Keratinocyte (primary cell): ENCODE data around the gene UBE2F. TPM values are rescaled to one million over a fixed set of nuclear protein-coding genes. Genes with fewer than 3 reads are reported as not detected.
"Not testable (repeated sequence)": the region's sequence is repeated elsewhere in the genome, so short reads cannot be mapped to it uniquely, and the experiment has no call there.

Experiments used
- DNase-seq: peaks from one replicate; pipeline ENCODE4 v3.0.0-alpha.2; 2011; ENCODE audit warnings: low read depth, missing footprints, low spot score
- FAIRE-seq: peaks from 2 replicates; lab custom pipeline; 2011; peaks lifted over from hg19 to GRCh38; lab: Jason Lieb, UNC
- H2AFZ ChIP-seq: 2 replicates; pipeline ENCODE4 v1.6.0; 2012; ENCODE audit warnings: low read length, control low read depth, inconsistent platforms; ENCODE audit not compliant: control insufficient read depth
- H3K27ac ChIP-seq: 2 replicates; pipeline ENCODE4 v1.5.1; 2011; ENCODE audit warnings: low read length; ENCODE audit not compliant: control insufficient read depth, insufficient read depth
- H3K27me3 ChIP-seq: 3 replicates; pipeline ENCODE4 v1.6.0; 2011; ENCODE audit warnings: low read length; ENCODE audit not compliant: control insufficient read depth, insufficient read depth; ENCODE audit errors: extremely low read depth
- H3K36me3 ChIP-seq, 2 experiments: 2 replicates in 1 of 2; 3 replicates in 1 of 2; pipeline ENCODE4 v1.5.1; 2011; ENCODE audit warnings: low read length in 2 of 2, mild to moderate bottlenecking in 1 of 2; ENCODE audit not compliant: control insufficient read depth in 2 of 2, insufficient read depth in 2 of 2; ENCODE audit errors: extremely low read depth in 1 of 2
- H3K4me1 ChIP-seq: 3 replicates; pipeline ENCODE4 v1.5.1; 2011; ENCODE audit warnings: low read length; ENCODE audit not compliant: control insufficient read depth, insufficient read depth; ENCODE audit errors: extremely low read depth
- H3K4me2 ChIP-seq: 3 replicates; pipeline ENCODE4 v1.6.0; 2011; ENCODE audit warnings: low read depth, low read length; ENCODE audit not compliant: control insufficient read depth, insufficient read depth; ENCODE audit errors: extremely low read depth
- H3K4me3 ChIP-seq, 3 experiments: fragments of 200-600 bp in 1 of 3; sonication (generic) in 1 of 3; 2 replicates in 2 of 3; 3 replicates in 1 of 3; pipeline ENCODE4 v1.5.1; 2011 to 2016; ENCODE audit warnings: low read length in 3 of 3, mild to moderate bottlenecking in 3 of 3, control low read depth in 2 of 3, inconsistent platforms in 1 of 3, low read depth in 1 of 3, mixed read lengths in 1 of 3, mixed run types in 1 of 3, moderate library complexity in 1 of 3; ENCODE audit not compliant: control insufficient read depth in 2 of 3, insufficient read depth in 2 of 3; ENCODE audit errors: extremely low read depth in 1 of 3
- H3K79me2 ChIP-seq: 2 replicates; pipeline ENCODE4 v1.6.0; 2012; ENCODE audit warnings: low read length; ENCODE audit not compliant: control insufficient read depth, insufficient read depth
- H3K9ac ChIP-seq: 3 replicates; pipeline ENCODE4 v1.6.0; 2011; ENCODE audit warnings: low read length; ENCODE audit not compliant: control insufficient read depth, insufficient read depth; ENCODE audit errors: extremely low read depth
- H3K9me1 ChIP-seq: 3 replicates; pipeline ENCODE4 v1.6.0; 2011; ENCODE audit warnings: low read length; ENCODE audit not compliant: control insufficient read depth, insufficient read depth; ENCODE audit errors: extremely low read depth
- H3K9me3 ChIP-seq: 2 replicates; pipeline ENCODE4 v1.5.1; 2012; ENCODE audit warnings: low read depth, low read length; ENCODE audit not compliant: control insufficient read depth
- H4K20me1 ChIP-seq: 3 replicates; pipeline ENCODE4 v1.6.0; 2011; ENCODE audit warnings: low read length; ENCODE audit not compliant: control insufficient read depth, insufficient read depth; ENCODE audit errors: extremely low read depth
- CTCF ChIP-seq, 3 experiments: IDR thresholded peaks in 1 of 3; conservative IDR thresholded peaks in 1 of 3; optimal IDR thresholded peaks in 1 of 3; 2 replicates in 2 of 3; 3 replicates in 1 of 3; pipeline versions ENCODE3 to v1.5.1; 2011; ENCODE audit warnings: low read length in 3 of 3, mild to moderate bottlenecking in 3 of 3, moderate library complexity in 2 of 3, control low read depth in 1 of 3, inconsistent platforms in 1 of 3; ENCODE audit not compliant: insufficient read depth in 2 of 3; ENCODE audit errors: extremely low read depth in 1 of 3
- EZH2 ChIP-seq: IDR thresholded peaks from one replicate; pipeline ENCODE4 v1.6.1; 2012; ENCODE audit warnings: inconsistent platforms, mild to moderate bottlenecking, low read length, moderate library complexity
- dilution Hi-C: fragments of 300-500 bp; cut with MboI; formaldehyde crosslinking; loops from one replicate; pipeline ENCODE4 v1.7.0; 2020; ENCODE audit warnings: low sequenced_read_pairs; ENCODE audit not compliant: extremely low pct_ligation_motif_present
- polyA plus RNA-seq, 5 experiments: library from polyadenylated mRNA; depleted of rRNA in 3 of 5; stranded (reverse) in 3 of 5; stranded (forward) in 1 of 5; unstranded in 1 of 5; fragments of >200 nt; gene quantifications; 1 replicate in 1 of 5; 2 replicates in 3 of 5; 3 replicates in 1 of 5; pipeline versions ENCODE4 v1.2.1 to v1.2.3, GENCODE V29; 2011 to 2012; ENCODE audit warnings: missing spikeins in 2 of 5, low read depth in 1 of 5, low replicate concordance in 1 of 5

Gene UBE2F
- polyA plus RNA-seq, 1 donor (not counting 4 experiments of a cell fraction or from before 2014, with no cell fraction given) = 95.6 TPM

- Histone ChIP-seq H4K20me1 (peaks cover 15% of the 10 kb centered on the region), H2AFZ (no peak overlapping the region), H3K27me3 (no peaks in the 10 kb centered on the region), H3K36me3 (peaks cover 19 to 24% of the 10 kb centered on the region in 2 experiments), H3K4me2 (no peak overlapping the region), H3K9ac (no peak overlapping the region), H3K9me3 (no peaks in the 10 kb centered on the region), H3K79me2 (peaks cover 90% of the 10 kb centered on the region), H3K27ac (no peak overlapping the region), H3K4me1 (peaks cover 11% of the 10 kb centered on the region), H3K9me1 (peaks cover 8% of the 10 kb centered on the region), H3K4me3 (no peak overlapping the region)
- dilution Hi-C loops = no loop called here
- no peak for FAIRE-seq
- TF ChIP-seq EZH2 = no peak
- TF ChIP-seq CTCF (optimal IDR thresholded peaks at IDR 0.05 in 1 of 3, IDR thresholded peaks at IDR 0.05 in 1 of 3, conservative IDR thresholded peaks at IDR 0.05 in 1 of 3; ENCODE audit: extremely low read depth in 1 of 3, insufficient read depth in 2 of 3, low read length in 3 of 3) = no peak
- DNase-seq = no peak
Measured at GRCh38 chr2:237980751-237981150, 13.9 kb downstream of the UBE2F start.

- H3K9me3 ChIP-seq, H3K4me3 ChIP-seq, H3K9me1 ChIP-seq, H3K9ac ChIP-seq, H3K4me2 ChIP-seq, DNase-seq, H3K27ac ChIP-seq, dilution Hi-C loops, H2AFZ ChIP-seq, H3K27me3 ChIP-seq, FAIRE-seq: not testable (repeated sequence)
- peaks cover 90% of the 10 kb centered on the region for H3K79me2 ChIP-seq
- H3K4me1 ChIP-seq = peaks cover 11% of the 10 kb centered on the region
- H3K36me3 ChIP-seq = peaks cover 15 to 18% of the 10 kb centered on the region in 2 experiments
- peaks cover 15% of the 10 kb centered on the region for H4K20me1 ChIP-seq
Measured at GRCh38 chr2:237981621-237982020, 14.8 kb downstream of the UBE2F start.
